H9 (cell line): ENCODE results near the gene RBFOX2. TPM values are rescaled to one million over a fixed set of nuclear protein-coding genes. Genes with fewer than 3 reads are reported as not detected.

ENCODE experiments used
- DNase-seq: peaks from one replicate; pipeline ENCODE4 v3.0.0-alpha.2; 2017
- H2AFZ ChIP-seq: one replicate; pipeline ENCODE4 v1.6.1; 2013; ENCODE audit warnings: mild to moderate bottlenecking, low read length, control low read depth, moderate library complexity
- H2AK5ac ChIP-seq: 2 replicates; pipeline ENCODE4 v1.6.1; 2013; ENCODE audit warnings: low read length, control low read depth, mixed read lengths; ENCODE audit not compliant: insufficient read length
- H2BK120ac ChIP-seq: one replicate; pipeline ENCODE4 v1.6.1; 2013; ENCODE audit warnings: low read depth, mild to moderate bottlenecking, low read length, control low read depth, inconsistent platforms; ENCODE audit not compliant: poor library complexity, severe bottlenecking
- H2BK12ac ChIP-seq: 2 replicates; pipeline ENCODE4 v1.6.1; 2013; ENCODE audit warnings: low read length, control low read depth, mixed read lengths, low read depth; ENCODE audit not compliant: insufficient read length
- H2BK15ac ChIP-seq: 2 replicates; pipeline ENCODE4 v1.6.1; 2013; ENCODE audit warnings: low read depth, low read length, control low read depth
- H2BK20ac ChIP-seq: one replicate; pipeline ENCODE4 v1.6.1; 2013; ENCODE audit warnings: low read depth, mild to moderate bottlenecking, low read length, control low read depth, inconsistent platforms; ENCODE audit not compliant: poor library complexity, severe bottlenecking
- H2BK5ac ChIP-seq: 2 replicates; pipeline ENCODE4 v1.6.1; 2013; ENCODE audit warnings: low read length, control low read depth, mixed read lengths; ENCODE audit not compliant: insufficient read length
- H3K14ac ChIP-seq: 2 replicates; pipeline ENCODE4 v1.6.1; 2013; ENCODE audit warnings: low read length, control low read depth; ENCODE audit not compliant: insufficient read depth
- H3K18ac ChIP-seq: 2 replicates; pipeline ENCODE4 v1.6.1; 2013; ENCODE audit warnings: low read depth, mild to moderate bottlenecking, mixed read lengths, low read length, control low read depth; ENCODE audit not compliant: insufficient read length
- H3K23ac ChIP-seq: 2 replicates; pipeline ENCODE4 v1.6.1; 2013; ENCODE audit warnings: low read length, control low read depth, mixed read lengths, low read depth; ENCODE audit not compliant: insufficient read length
- H3K23me2 ChIP-seq: 2 replicates; pipeline ENCODE4 v1.6.1; 2013; ENCODE audit warnings: low read depth, mild to moderate bottlenecking, mixed read lengths, low read length, control low read depth; ENCODE audit not compliant: insufficient read length, poor library complexity, severe bottlenecking
- H3K27ac ChIP-seq: 2 replicates; pipeline ENCODE4 v1.5.1; 2013; ENCODE audit warnings: low read length, control low read depth, mixed read lengths, low read depth; ENCODE audit not compliant: insufficient read length
- H3K27me3 ChIP-seq: 2 replicates; pipeline ENCODE4 v1.6.1; 2013; ENCODE audit warnings: low read length, control low read depth, inconsistent platforms; ENCODE audit not compliant: insufficient read depth
- H3K4ac ChIP-seq: 2 replicates; pipeline ENCODE4 v1.6.1; 2013; ENCODE audit warnings: low read depth, mild to moderate bottlenecking, control low read depth, inconsistent platforms, low read length, moderate library complexity
- H3K4me1 ChIP-seq: 2 replicates; pipeline ENCODE4 v1.6.1; 2013; ENCODE audit warnings: low read length, control low read depth, inconsistent platforms; ENCODE audit not compliant: insufficient read depth
- H3K4me2 ChIP-seq: 2 replicates; pipeline ENCODE4 v1.6.1; 2013; ENCODE audit warnings: low read length, control low read depth, mixed read lengths; ENCODE audit not compliant: insufficient read length, insufficient read depth
- H3K56ac ChIP-seq: 2 replicates; pipeline ENCODE4 v1.6.1; 2013; ENCODE audit warnings: low read depth, mild to moderate bottlenecking, mixed read lengths, low read length, control low read depth; ENCODE audit not compliant: insufficient read length
- H3K79me1 ChIP-seq: 2 replicates; pipeline ENCODE4 v1.6.1; 2013; ENCODE audit warnings: low read depth, mild to moderate bottlenecking, moderate library complexity, low read length, control low read depth, inconsistent platforms; ENCODE audit not compliant: insufficient read depth, poor library complexity, severe bottlenecking
- H3K79me2 ChIP-seq: 2 replicates; pipeline ENCODE4 v1.6.1; 2013; ENCODE audit warnings: low read length, control low read depth, inconsistent platforms; ENCODE audit not compliant: insufficient read depth
- H3K9ac ChIP-seq: 2 replicates; pipeline ENCODE4 v1.6.1; 2013; ENCODE audit warnings: low read length, control low read depth, mixed read lengths; ENCODE audit not compliant: insufficient read length; ENCODE audit errors: extremely low read depth
- H3K9me3 ChIP-seq: one replicate; pipeline ENCODE4 v1.6.1; 2013; ENCODE audit warnings: low read depth, low read length, inconsistent platforms; ENCODE audit not compliant: control insufficient read depth
- H3T11ph ChIP-seq: one replicate; pipeline ENCODE4 v1.6.1; 2013; ENCODE audit warnings: mild to moderate bottlenecking, low read length, control low read depth, inconsistent platforms
- H4K20me1 ChIP-seq: one replicate; pipeline ENCODE4 v1.6.1; 2013; ENCODE audit not compliant: control insufficient read depth, insufficient read length, insufficient read depth
- H4K5ac ChIP-seq: 2 replicates; pipeline ENCODE4 v1.6.1; 2013; ENCODE audit warnings: low read depth, mild to moderate bottlenecking, mixed read lengths, low read length, control low read depth; ENCODE audit not compliant: insufficient read length
- H4K8ac ChIP-seq: replicated peaks from 2 replicates; pipeline ENCODE4 v1.6.1; 2013; ENCODE audit warnings: low read length, control low read depth, mixed read lengths, low read depth; ENCODE audit not compliant: insufficient read length
- H4K91ac ChIP-seq: 2 replicates; pipeline ENCODE4 v1.6.1; 2013; ENCODE audit warnings: low read depth, mild to moderate bottlenecking, moderate library complexity, mixed read lengths, low read length, control low read depth; ENCODE audit not compliant: insufficient read length
- H3K27ac Mint-ChIP-seq, 3 experiments: 2 replicates in 2 of 3; 3 replicates in 1 of 3; pipeline ENCODE4 v1.8.0; 2020 to 2021; ENCODE audit warnings: mixed read lengths in 3 of 3, mild to moderate bottlenecking in 1 of 3, moderate library complexity in 1 of 3
- H3K27me3 Mint-ChIP-seq: 2 replicates; pipeline ENCODE4 v1.8.0; 2021; ENCODE audit warnings: low read depth, mild to moderate bottlenecking, moderate library complexity, mixed read lengths
- H3K36me3 Mint-ChIP-seq, 3 experiments: 2 replicates in 2 of 3; 3 replicates in 1 of 3; pipeline ENCODE4 v1.8.0; 2020 to 2021; ENCODE audit warnings: low read depth in 3 of 3, mixed read lengths in 3 of 3; ENCODE audit not compliant: insufficient read depth in 1 of 3
- H3K4me1 Mint-ChIP-seq, 2 experiments: 2 replicates each; pipeline ENCODE4 v1.8.0; 2020; ENCODE audit warnings: mixed read lengths in 2 of 2
- H3K4me3 Mint-ChIP-seq, 2 experiments: 2 replicates in 1 of 2; 3 replicates in 1 of 2; pipeline ENCODE4 v1.8.0; 2020 to 2021; ENCODE audit warnings: mild to moderate bottlenecking in 2 of 2, mixed read lengths in 2 of 2, moderate library complexity in 1 of 2
- H3K9me3 Mint-ChIP-seq, 2 experiments: 2 replicates in 1 of 2; 3 replicates in 1 of 2; pipeline ENCODE4 v1.8.0; 2020; ENCODE audit warnings: mild to moderate bottlenecking in 2 of 2, mixed read lengths in 2 of 2, moderate library complexity in 1 of 2
- WGBS: extraction: QIAGEN DNeasy Blood & Tissue Kit; methylation state at CpG from one replicate; pipeline ENCODE4 v1.1.7; 2013; ENCODE audit warnings: missing lambda C conversion rate, low lambda C conversion rate, mixed read lengths; ENCODE audit not compliant: insufficient read length; ENCODE audit errors: extremely low coverage; 5-methylcytosine and 5-hydroxymethylcytosine counted together
- total RNA-seq: library from RNA; stranded (reverse); gene quantifications from 2 replicates; pipeline ENCODE4 v1.2.1, GENCODE V29; 2021
- TF ChIP-seq, protein P1 (sequence below): fragments of 200-600 bp; sonication (generic); conservative IDR thresholded peaks from 3 replicates; pipeline ENCODE4 v1.8.0; 2021; ENCODE audit warnings: antibody characterized with exemption, mild to moderate bottlenecking

The RBFOX2 gene
- total RNA-seq, 1 experiment from 2014 or later = 84.7 TPM

DNA sequence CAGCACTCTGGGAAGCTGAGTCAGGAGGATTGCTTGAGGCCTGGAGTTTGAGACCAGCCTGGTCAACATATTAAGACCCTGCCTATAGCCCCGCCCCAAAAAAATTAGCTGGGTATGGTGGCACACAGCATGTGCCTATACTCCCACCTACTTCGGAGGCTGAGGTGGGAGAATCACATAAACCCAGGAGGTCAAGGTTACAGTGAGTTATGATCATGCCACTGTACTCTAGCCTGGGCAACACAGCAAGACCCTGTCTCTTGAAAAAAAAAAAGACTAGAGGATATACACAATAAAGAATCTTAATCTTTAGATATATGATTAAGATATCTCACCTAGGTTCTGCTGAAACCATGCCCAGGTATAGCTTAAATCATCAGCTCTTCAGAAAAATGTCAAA lies 174.3 kb downstream of the RBFOX2 start:
- Histone ChIP-seq H2BK20ac (no peak overlapping the region), H3K18ac (no peak overlapping the region), H3K23ac (no peak overlapping the region), H2BK5ac (no peak overlapping the region), H3K23me2 (no peaks in the 10 kb centered on the region), H3K56ac (no peak overlapping the region), H3T11ph (no peak overlapping the region), H3K4me1 (no peaks in the 10 kb centered on the region), H3K9me3 (no peaks in the 10 kb centered on the region), H4K5ac (no peak overlapping the region), H3K27ac (no peak overlapping the region), H3K14ac (no peak overlapping the region), H3K27me3 (no peaks in the 10 kb centered on the region), H2AFZ (no peak overlapping the region), H2BK15ac (no peak overlapping the region), H4K20me1 (peaks cover 2% of the 10 kb centered on the region), H3K79me2 (no peaks in the 10 kb centered on the region; the same call in 1 of the 2 replicates), H3K4me2 (no peak overlapping the region), H3K9ac (no peak overlapping the region), H3K4ac (no peak overlapping the region), H3K79me1 (peaks cover 14% of the 10 kb centered on the region), H4K91ac (no peak overlapping the region), H2BK120ac (no peak overlapping the region), H2AK5ac (no peak overlapping the region), H2BK12ac (no peak overlapping the region), H4K8ac (no peak overlapping the region)
- no peak overlapping the region for H3K4me3 Mint-ChIP-seq
- WGBS = no CpG with 5 or more reads among the region's 2 CpGs
- TF ChIP-seq, protein P1, sequence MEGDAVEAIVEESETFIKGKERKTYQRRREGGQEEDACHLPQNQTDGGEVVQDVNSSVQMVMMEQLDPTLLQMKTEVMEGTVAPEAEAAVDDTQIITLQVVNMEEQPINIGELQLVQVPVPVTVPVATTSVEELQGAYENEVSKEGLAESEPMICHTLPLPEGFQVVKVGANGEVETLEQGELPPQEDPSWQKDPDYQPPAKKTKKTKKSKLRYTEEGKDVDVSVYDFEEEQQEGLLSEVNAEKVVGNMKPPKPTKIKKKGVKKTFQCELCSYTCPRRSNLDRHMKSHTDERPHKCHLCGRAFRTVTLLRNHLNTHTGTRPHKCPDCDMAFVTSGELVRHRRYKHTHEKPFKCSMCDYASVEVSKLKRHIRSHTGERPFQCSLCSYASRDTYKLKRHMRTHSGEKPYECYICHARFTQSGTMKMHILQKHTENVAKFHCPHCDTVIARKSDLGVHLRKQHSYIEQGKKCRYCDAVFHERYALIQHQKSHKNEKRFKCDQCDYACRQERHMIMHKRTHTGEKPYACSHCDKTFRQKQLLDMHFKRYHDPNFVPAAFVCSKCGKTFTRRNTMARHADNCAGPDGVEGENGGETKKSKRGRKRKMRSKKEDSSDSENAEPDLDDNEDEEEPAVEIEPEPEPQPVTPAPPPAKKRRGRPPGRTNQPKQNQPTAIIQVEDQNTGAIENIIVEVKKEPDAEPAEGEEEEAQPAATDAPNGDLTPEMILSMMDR = no peak
- peaks cover 13 to 24% of the 10 kb centered on the region in 2 experiments for H3K4me1 Mint-ChIP-seq
- no peaks in the 10 kb centered on the region for H3K27me3 Mint-ChIP-seq
- no peaks in the 10 kb centered on the region for H3K9me3 Mint-ChIP-seq
- H3K36me3 Mint-ChIP-seq = no peaks in the 10 kb centered on the region
- no peak overlapping the region for H3K27ac Mint-ChIP-seq
- DNase-seq = no peak
